Subcutaneous adipose tissue (tissue), 4 donors: ENCODE data around the gene C2CD2. TPM values are rescaled to one million over a fixed set of nuclear protein-coding genes. Genes with fewer than 3 reads are reported as not detected.

Source experiments
- CTCF ChIP-seq: fragments of 450-650 bp; IDR thresholded peaks from one replicate; pipeline ENCODE4 v1.5.1; 2016; ENCODE audit warnings: low read depth, mild to moderate bottlenecking, control low read depth, antibody characterized with exemption, moderate library complexity
- total RNA-seq, 4 donors: library from RNA; depleted of rRNA; stranded (reverse); fragments of >200 nt; gene quantifications; one replicate each; pipeline ENCODE4 v1.1.0, GENCODE V29; 2016

The C2CD2 gene
- total RNA-seq, 4 donors from 2014 or later: 84.1 to 151 (median 128) TPM

GRCh38 chr21:41973861-41974751, 20.3 kb upstream of the C2CD2 start:
- no peak for TF ChIP-seq CTCF

GRCh38 chr21:41973427-41973831, 19.6 kb upstream of the C2CD2 start:
- TF ChIP-seq CTCF: no peak

GRCh38 chr21:41972511-41973205, 18.8 kb upstream of the C2CD2 start:
- no peak for TF ChIP-seq CTCF

GRCh38 chr21:41971891-41972290, 18.1 kb upstream of the C2CD2 start:
- no peak for TF ChIP-seq CTCF

- no peak for TF ChIP-seq CTCF
These were observed 17.2 kb upstream of the C2CD2 start for GRCh38 chr21:41970751-41971653.

GRCh38 chr21:41970106-41970391, 16.2 kb upstream of the C2CD2 start:
- no peak for TF ChIP-seq CTCF
